Stimulated activated CD8-positive, alpha-beta memory T cell treated with anti-CD3 and anti-CD28 coated beads, Interleukin-4, amount 100 ng/mL, for 24 hours (primary cell): ENCODE measurements around the gene PRSS38.

Source experiments
- DNase-seq: peaks from one replicate; pipeline ENCODE4 v3.0.0-alpha.2; 2020; ENCODE audit warnings: low read depth

PRSS38 gene

DNA sequence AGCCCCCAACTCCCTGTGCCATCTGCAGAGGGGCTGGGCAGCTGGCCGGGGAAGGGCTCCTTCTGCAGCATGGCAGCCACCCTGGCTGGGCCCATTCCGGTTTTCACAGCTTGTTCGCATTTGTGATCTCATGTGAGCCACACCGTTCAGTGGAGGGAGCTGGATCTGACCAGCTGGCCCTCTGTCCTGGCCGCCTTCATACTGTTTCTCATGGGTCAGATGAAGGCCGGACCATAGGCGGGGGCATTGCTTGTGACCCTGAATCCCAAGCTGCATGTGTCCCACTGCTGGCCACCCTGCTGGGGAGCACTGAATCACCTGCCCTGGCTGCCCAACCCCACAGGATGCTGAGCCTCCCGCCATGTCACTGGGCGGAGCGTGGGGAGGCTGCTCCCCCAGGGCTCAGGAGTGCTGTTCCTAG is 36.4 kb upstream of the PRSS38 start:
- DNase-seq: no peak

DNA sequence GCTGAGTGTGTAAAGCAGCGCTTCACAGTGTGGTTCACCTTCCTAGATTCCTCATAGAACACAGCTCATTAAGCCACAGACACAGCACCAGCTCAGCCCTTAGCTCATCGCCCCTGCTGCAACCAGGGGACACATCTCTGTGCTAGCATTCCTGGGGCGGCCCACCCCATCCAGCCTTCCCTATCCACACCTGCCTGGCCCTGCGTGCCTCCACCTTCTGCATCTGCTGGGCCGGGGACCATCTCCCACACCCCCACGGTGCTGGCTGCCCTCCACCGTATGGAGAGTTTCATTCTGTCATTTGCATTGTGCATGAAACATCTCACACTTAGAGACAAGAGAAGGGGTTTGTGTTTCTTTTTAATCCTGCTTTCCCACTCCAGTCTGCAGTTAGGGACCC is 35.8 kb upstream of the PRSS38 start:
- DNase-seq: no peak

DNA sequence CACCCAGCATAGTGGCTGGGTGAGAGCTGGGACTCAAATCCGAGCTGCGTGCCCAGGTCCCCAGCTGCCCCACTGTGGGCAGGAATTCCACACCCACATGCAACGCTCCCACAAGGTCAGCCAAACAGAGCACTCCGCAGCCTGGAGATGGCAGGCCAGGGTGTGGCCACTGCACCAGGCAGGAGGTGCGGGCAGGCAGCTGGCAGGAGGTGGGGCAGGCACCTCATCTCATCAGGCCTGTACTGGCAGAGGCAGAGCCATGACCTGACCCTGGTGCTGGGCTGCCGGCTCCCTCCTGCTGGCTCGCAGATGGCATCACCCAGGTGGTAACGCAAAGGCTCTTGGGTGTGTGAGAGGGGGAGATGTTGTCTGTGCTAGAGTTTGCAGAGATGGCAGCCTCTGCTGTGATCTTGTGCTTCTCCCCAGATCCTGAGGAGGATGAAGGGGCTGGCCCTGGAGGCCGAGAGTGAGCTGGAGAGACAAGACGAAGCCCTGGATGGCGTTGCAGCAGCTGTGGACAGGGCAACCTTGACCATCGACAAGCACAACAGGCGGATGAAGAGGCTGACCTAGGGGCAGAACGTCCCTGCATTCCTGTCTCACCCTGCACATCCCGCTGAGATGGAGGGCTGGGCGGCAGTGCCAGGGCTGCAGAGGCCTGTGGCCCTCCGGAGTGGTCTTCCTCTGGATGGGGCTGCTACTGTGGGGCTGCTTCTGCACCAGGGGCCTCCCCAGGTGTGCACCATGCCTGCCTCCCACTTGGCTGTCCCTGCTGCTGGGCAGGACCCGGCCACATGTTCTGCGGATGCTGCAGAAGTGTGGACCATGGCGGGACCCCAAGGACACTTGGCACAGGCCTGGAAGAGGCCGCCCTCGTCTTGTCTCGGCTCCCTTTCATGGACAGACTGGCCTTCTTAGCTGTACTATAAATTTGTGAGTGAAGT is 35.1 kb upstream of the PRSS38 start:
- no peak for DNase-seq

- DNase-seq: no peak
Observed at GRCh38 chr1:227781314-227781930, 34.1 kb upstream of the PRSS38 start.

GRCh38 chr1:227782226-227782625 is 33.2 kb upstream of the PRSS38 start:
- DNase-seq: no peak

GRCh38 chr1:227785094-227785804 is 30.2 kb upstream of the PRSS38 start:
- DNase-seq: no peak

DNA sequence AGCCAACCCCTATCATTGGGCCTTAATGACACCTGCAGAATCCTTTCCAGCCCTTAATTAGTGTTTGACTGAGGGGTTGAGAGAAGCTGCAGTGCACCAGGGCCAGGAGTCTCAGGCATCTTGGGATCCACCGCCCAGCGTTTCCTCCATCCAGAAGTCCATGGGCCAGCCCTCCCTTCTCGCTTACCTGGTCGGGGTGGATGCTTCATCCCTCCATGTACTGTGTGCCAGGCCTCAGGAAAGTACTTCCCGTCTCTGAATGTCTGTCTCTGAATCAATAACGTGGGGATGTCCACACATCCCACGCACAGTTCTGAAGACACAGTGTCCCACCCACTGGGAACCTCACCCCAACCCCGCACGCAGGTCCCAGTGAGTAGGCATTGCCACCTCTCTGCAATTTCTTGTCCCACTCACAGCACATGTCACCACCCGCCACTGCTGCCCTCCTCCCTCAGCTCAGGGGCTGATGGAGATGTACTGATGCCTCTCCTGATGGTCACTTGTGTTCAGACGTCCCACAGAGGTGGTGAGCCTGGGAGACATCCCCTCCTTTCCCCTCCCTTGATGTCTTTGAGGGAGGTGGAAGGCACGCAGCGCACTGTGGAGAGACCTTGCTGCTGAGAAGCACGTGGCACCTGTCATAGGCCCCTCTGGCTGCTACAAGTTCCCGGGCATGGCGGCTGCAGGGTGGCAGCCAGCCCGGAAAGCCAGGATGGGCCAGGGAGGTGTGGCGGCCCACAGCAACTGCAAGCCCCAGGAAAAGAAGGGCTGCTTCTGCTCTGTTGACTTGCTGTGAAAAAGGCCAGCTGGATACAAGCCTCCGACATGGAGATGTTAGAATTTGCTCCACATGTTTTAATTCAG is 29.4 kb upstream of the PRSS38 start:
- DNase-seq: no peak

DNA sequence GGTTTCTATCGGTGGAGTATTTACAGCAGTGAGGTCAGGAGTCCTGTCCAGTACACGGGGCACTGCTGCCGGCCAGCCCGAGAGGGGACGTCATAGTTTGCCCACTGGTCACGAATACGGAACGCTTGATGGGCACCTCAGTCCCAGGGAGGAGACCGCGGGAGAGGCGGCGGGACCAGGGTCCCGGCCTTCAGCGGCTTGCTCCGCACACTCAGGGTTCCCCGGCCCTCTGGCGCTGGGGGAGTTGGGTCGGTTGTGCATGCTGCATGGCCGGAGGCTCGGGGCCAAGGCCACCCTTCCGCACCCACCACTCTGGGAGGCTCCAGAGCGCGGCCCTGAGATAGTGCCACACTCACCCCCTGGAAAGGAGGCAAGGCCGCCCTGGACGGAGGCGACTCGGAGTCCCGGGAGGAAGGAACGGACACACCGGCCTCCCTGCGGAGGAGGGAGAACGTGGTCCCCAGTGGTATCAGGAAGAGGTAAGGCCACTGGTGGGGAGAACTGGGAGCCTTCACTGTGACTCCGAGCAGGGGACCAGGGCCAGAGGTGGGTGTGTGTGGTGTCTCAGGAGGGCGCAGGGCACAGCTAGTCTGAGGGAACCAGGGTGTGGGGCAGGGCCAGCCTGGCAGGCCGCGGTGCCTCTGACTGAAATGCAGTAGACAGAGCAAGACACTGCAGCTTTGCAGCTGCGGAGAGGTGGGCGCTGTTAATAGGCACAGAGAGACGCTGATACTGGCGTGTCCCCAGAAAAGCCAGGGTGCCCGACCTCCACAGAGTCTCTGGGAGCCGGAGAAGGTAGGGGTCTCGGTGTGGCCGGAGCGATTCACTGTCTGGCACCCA is 28.6 kb upstream of the PRSS38 start:
- DNase-seq: no peak

DNA sequence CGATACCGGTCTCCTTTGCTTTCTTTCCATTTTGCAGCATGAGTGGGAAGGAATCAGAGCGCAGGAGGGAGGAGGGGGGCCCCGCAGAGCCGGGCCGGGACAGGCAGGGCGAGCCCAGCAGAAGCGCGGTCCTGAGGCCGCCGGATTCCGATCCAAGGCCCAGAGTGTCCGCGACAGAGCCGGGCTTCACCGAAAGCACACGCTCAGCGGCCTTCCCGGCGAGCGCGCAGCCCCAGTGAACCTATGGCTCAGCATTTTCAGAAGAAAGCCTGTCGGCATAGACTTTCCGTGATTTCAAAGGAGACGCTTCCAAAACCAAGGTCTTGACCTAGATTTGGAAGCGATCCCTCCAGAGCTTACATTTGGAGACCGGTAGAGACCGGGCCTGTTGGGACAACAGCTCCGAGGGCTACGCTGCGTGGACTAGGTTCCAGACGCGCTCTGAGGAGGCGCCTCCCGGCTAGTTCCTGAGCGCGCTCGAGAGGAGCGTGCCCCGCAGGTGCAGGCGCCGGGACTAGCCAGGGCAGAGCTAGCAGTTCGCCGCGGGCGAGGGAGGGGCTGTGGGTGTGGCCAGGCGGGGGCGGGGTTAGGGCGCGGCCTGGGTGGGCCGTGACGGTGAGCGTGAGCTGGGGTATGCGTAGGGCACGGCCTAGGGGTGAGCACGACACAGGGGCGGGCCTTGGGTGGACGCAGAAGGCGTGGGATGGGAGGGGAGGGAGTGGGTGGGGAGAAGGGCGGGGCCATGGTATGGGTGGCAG is 27.8 kb upstream of the PRSS38 start:
- DNase-seq: peak; percentile 86

DNA sequence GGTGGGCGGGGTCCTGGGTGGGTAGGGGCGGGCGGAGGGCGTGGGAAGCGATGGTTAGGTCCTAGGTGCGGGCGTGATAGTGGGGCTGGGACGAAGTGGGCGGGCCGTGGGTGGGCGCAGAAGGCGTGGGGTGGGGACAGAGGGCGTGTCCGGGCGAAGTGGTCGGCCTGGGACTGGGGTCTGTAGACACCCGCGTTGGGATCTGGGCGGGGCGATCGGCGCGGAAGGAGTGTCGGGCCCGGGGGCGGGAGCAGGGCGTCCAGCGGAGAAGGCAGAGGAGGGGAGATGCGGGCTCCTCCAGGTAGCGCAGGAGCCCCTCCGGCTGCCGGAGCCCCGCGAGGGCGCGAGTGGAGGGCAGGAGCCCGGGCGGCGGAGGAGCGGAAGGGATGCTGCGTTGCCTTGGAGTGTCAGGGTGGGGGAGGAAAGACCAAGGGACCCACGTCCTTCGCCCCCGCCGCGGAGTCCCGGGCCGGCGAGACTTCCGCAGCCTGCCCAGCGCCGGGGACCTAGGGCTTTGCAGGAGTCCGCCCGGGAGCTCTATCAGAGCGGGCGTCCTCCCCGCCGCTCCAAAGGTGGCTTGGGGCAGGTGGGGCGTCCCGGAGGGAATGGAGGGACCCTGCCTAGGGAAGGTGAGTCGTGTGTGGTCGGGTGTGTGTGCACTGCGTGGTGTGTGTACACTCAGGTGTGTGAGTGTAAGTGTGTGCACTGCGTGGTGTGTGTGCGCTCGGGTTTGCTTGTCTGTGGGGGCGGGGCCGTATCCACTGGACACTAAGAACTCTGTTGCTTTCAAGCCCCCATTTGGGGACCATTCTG is 27.0 kb upstream of the PRSS38 start:
- no peak for DNase-seq

DNA sequence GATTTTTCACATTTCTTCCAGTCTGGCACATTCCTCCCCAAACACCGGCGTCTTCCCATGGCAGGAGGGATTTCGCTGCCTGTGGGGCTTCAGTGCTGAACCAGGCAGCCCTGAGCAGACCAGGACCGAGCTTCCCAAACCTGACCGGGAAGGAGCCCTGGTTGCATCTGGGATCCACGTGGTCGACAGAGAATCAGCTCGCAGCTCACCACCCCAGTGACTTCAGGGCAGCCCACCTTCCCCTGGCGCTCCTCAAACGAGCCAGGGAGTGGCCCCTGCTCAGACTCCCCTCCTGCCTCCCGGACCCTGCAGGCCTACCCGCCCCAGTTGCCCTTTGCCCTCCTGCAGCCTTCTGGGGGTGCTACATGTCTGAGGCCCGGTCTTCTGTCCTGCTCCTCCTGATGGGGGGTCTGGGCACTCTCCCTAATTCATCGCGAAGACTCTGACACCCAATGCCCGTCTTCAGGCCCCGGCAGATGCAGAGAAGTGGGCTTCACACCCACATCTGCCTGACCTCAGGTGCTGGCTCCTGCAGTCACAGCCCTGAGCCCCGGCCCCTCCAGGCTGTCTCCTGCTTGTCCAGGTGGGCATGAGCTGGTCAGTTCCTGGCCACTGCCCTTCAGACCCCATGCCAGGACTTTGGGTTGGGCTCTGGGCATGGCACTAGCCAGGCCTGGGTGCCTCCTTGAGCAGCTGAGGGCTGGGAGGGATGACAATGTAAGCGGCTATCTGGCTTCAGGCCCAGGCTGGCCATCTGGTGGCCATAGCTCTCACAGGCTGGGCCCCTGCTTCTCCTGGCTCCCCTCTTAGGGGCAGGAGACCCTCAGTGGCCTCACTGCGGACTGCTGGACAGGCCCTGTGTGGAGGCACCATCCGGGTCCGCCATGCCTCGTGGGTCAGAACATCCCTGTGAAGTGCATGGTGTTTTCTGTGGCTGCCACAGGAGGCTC is 26.1 kb upstream of the PRSS38 start:
- DNase-seq: no peak

GRCh38 chr1:227790034-227790400 is 25.5 kb upstream of the PRSS38 start:
- DNase-seq: no peak

- DNase-seq: no peak
Observed at GRCh38 chr1:227790868-227791267, 24.6 kb upstream of the PRSS38 start.

DNA sequence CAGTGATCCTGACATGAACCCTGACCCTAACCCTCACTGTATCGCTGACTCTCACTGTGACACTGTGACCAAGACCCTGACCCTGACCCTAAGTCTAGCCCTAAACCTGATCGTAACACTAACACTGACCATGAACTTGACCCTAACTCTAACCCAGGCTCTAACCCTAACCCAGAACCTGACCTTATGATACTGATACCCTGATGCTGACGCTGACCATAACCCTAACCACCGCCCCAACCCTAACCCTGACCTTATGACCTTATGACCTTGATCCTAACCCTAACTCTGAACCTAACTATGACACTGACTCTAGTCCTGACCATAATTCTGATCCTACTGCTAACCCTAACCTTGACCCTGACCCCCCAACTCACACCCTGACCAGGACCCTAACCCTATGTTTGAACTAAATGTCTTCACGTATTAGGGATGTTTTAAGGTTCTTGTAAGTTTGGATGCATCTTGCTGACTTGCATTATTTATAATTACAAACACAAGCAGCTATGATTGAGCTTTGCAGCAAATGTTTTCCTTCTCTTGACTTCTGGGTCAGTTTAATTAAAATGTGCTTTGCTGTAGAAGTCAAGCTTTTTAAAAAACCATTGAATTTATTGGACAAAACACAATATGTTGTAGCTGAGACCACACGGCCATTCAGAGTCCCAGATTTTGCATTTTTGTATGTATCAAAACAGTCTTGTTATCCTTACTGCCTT is 23.9 kb upstream of the PRSS38 start:
- no peak for DNase-seq

- DNase-seq: no peak
Observed at GRCh38 chr1:227792216-227793078, 23.0 kb upstream of the PRSS38 start.
